ENCODE measurements around the gene CFAP61.

Gene CFAP61

DNA sequence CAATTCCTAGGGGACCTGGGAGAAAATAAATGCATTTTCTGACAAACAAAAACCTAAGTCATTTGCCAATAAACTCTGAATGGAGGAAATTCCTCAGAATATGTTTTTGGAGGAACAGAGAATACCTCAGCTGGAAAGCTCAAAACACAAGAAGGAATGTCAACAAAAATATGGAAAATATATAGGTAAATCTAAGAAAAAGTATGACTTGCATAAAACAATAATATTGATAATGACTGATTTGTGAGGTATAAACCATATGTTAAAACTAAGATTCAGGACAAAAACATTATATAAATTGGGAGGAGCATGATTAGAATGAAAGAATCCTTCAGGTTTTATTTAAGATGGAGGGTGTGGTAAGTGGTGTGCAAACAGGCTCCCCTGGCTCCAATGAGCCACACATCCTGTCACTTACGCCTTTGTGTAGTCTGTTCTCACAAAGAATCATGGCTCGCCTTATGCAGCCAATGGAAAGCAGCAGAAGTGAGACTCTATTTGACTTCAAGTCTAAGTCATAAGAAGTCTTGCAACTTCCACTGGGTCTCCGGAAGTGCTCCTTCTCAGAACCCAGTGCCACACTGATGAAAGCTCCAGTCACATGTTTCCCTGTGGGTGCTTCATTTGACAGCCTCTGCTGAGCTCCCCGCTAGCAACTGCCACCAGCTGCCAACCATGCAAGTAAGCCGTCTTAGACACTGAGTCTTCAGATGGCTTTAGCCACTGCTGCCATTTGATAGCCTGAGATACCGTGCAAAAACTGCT, 8.1 kb downstream of the CFAP61 start:
- no peak overlapping the region for H3K4me3 ChIP-seq (ENCODE audit: control insufficient read depth, low read depth, low read length)
- no peak for DNase-seq (ENCODE audit: low read depth)
- TF ChIP-seq, protein P1, sequence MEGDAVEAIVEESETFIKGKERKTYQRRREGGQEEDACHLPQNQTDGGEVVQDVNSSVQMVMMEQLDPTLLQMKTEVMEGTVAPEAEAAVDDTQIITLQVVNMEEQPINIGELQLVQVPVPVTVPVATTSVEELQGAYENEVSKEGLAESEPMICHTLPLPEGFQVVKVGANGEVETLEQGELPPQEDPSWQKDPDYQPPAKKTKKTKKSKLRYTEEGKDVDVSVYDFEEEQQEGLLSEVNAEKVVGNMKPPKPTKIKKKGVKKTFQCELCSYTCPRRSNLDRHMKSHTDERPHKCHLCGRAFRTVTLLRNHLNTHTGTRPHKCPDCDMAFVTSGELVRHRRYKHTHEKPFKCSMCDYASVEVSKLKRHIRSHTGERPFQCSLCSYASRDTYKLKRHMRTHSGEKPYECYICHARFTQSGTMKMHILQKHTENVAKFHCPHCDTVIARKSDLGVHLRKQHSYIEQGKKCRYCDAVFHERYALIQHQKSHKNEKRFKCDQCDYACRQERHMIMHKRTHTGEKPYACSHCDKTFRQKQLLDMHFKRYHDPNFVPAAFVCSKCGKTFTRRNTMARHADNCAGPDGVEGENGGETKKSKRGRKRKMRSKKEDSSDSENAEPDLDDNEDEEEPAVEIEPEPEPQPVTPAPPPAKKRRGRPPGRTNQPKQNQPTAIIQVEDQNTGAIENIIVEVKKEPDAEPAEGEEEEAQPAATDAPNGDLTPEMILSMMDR (IDR thresholded peaks at IDR 0.05; ENCODE audit: control insufficient read depth, insufficient read depth, low read depth, low read length, missing control alignments), result no peak

DNA sequence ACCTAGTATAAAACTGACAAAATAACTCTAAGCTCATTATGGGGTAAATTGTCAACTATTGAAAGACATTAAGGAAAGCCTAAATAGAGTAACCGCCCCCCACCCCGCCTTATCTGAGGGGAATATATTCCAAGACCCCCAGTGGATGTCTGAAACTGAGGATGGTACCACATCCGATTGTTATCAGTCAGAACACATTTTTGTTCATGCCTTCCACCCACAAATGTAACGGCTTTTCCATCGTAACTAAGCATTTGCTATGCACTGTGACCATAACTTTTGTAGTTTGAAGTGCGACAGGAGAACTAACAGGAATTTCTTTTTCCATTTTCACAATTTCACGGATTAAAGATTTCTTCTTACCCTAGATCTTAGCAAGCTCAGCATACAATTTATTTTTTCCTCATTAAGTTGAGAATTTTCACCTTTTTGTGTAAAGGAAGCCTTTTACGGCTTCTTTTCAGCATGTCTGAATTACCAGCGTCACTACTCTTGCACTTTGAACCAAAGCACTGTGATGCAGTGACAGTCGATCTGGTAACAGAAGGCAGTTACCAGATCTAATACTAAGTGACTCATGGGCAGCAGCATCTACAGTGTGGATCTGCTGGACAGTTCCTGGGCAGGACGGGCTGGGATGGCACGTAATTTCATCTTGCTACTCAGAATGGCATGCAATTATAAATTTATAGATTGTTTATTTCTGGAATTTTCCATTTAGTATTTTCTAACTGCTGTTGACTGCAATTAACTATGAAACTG, 11.8 kb downstream of the CFAP61 start:
- TF ChIP-seq, protein P1 (IDR thresholded peaks at IDR 0.05; ENCODE audit: control insufficient read depth, insufficient read depth, low read depth, low read length, missing control alignments), result no peak
- H3K4me3 ChIP-seq (ENCODE audit: control insufficient read depth, low read depth, low read length), result no peak overlapping the region
- no peak for DNase-seq (ENCODE audit: low read depth)

DNA sequence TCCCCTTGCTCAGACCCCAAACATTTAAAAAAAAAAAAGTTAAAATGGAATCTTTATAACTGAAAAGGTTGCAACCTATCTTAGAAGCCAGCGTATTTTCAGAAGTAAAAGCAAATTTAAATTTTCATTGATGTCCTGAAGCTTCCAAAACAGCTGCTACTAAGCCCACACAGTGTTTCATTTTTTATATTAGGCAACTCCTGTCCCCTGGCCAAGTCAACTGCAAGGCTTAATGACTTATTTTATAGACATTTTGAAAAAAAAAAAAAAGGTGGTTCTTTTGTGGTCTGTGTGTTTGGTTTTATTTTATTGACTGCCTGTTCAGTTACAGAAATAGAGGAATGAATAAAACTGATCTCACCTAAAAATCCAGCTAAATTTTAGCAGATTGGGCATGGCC, 13.0 kb downstream of the CFAP61 start:
- TF ChIP-seq, protein P1 (IDR thresholded peaks at IDR 0.05; ENCODE audit: control insufficient read depth, insufficient read depth, low read depth, low read length, missing control alignments), result no peak
- DNase-seq (ENCODE audit: low read depth), result no peak
- H3K4me3 ChIP-seq (ENCODE audit: control insufficient read depth, low read depth, low read length), result no peak overlapping the region

DNA sequence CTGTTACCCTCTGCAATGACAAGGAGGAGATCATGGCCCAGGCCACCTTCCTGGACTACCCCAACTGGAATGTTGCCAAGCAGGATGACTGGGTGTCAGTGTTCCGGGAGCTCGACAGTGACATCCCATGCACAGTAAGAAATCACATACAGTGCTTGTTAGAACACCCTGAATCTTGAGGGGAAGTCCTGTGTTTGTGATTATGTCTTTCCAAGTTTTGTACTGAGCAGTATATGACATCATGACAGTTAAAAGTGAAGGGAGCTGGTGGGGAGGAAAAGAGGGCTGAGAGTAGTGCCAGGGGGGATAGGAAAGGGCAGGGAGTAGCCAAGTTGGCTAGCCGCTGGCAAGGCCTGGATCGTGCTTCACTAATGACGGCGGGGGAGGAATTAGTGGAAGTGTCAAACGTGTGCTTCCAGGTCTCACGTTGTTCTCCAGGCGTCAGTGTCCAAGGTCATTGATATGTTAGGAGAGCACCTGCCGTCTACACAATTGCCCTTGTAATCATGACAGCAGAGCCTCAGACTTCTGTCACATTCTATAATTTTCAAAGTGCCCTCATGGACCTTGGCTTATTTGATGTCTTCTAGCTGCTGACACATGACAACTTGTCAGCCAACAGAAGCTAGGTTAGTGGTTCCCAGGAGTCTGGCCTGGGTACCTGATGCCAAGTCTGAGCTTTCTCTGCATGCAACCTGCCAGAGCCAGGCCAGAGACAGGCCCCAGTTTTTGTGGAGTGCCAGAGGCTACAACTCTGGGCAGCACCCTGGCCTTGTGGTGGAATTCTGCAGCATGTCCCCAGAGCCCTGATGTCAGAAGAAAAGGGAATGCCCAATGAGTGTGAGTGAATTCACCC, 18.8 kb downstream of the CFAP61 start:
- no peak for DNase-seq (ENCODE audit: low read depth)

DNA sequence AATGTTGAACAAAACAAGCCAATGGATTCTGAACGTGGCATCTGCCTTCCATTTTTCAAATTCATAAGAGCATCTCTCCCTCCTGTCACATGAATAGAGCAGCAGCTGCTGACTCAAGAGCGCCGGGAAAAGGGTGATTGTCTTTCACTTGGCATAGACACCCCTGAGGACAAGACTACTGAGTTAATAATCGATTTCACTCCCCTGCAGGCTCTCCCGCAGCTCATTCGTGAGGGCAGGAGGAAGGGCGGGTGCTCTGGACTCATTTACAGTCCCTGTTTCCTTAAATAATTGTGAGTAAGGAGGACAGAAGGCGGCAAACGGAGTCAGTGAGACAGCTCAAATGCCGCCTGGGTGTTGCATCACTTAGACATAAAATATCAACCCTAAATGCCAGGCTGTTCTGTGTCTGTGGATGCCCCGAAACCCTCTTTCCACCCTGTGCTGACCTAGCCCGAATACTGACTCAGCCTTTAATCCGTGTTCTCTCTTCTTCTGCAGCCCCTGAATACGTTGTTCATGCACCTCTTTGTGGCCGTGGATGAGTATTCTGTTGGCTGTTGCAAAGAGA, 21.6 kb downstream of the CFAP61 start:
- H3K4me3 ChIP-seq (ENCODE audit: control insufficient read depth, low read depth, low read length), result no peak overlapping the region; the same call in 1 of the 2 replicates
- DNase-seq (ENCODE audit: low read depth), result no peak
- TF ChIP-seq, protein P1 (IDR thresholded peaks at IDR 0.05; ENCODE audit: control insufficient read depth, insufficient read depth, low read depth, low read length, missing control alignments), result no peak

More for the DNA sequence above, 18.8 kb downstream of the CFAP61 start:
- TF ChIP-seq, protein P1 (IDR thresholded peaks at IDR 0.05; ENCODE audit: control insufficient read depth, insufficient read depth, low read depth, low read length, missing control alignments), result no peak
- no peak overlapping the region for H3K4me3 ChIP-seq (ENCODE audit: control insufficient read depth, low read depth, low read length)

DNA sequence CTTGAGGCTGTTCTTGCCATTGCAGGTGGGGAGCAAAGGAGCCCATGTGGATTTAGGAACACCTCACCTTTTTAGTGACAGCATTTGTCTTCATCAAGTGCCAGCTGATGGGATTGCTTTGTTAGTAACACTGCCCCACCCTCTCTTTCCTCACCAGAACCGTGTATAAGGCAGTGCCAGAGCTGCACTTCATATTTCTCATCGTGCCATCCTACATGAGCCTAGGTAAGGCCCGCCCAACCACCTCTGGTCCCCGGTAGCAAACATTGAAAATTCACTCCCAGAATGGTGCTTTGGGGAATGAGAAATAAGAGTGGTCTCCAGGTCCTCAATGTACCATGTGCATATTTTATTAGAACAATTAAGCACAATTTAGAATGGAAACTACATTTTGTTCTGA, 22.7 kb downstream of the CFAP61 start:
- TF ChIP-seq, protein P1 (IDR thresholded peaks at IDR 0.05; ENCODE audit: control insufficient read depth, insufficient read depth, low read depth, low read length, missing control alignments), result no peak
- DNase-seq (ENCODE audit: low read depth), result no peak
- H3K4me3 ChIP-seq (ENCODE audit: control insufficient read depth, low read depth, low read length), result no peak overlapping the region
